GM18861 (cell line): ENCODE data around the gene SLC35F1.

Experiments
- ATAC-seq: cut with Tn5 transposase; IDR thresholded peaks from one replicate; pipeline ENCODE4 v1.9.1; 2021; ENCODE audit not compliant: unreplicated experiment

Gene SLC35F1

GRCh38 chr6:118186672-118187567 is 279.9 kb downstream of the SLC35F1 start:
- ATAC-seq: peak; percentile 49

- ATAC-seq: peak; percentile 39
Measured at GRCh38 chr6:118187568-118188164, 280.6 kb downstream of the SLC35F1 start.

- ATAC-seq: no peak
Measured at GRCh38 chr6:118188561-118188960, 281.5 kb downstream of the SLC35F1 start.

- ATAC-seq: no peak
Measured at GRCh38 chr6:118197539-118197938, 290.5 kb downstream of the SLC35F1 start.

- ATAC-seq: no peak
Measured at GRCh38 chr6:118198746-118199145, 291.7 kb downstream of the SLC35F1 start.

- ATAC-seq: no peak
Measured at GRCh38 chr6:118200160-118200559, 293.1 kb downstream of the SLC35F1 start.

- ATAC-seq: no peak
Measured at GRCh38 chr6:118202517-118202916, 295.5 kb downstream of the SLC35F1 start.

- no peak for ATAC-seq
Measured at GRCh38 chr6:118203545-118203944, 296.5 kb downstream of the SLC35F1 start.

- ATAC-seq: no peak
Measured at GRCh38 chr6:118206221-118206620, 299.2 kb downstream of the SLC35F1 start.

- no peak for ATAC-seq
Measured at GRCh38 chr6:118207947-118208346, 300.9 kb downstream of the SLC35F1 start.

GRCh38 chr6:118212451-118213173 is 305.5 kb downstream of the SLC35F1 start:
- ATAC-seq: no peak

GRCh38 chr6:118215269-118215668 is 308.2 kb downstream of the SLC35F1 start:
- no peak for ATAC-seq

GRCh38 chr6:118216751-118217150 is 309.7 kb downstream of the SLC35F1 start:
- no peak for ATAC-seq

GRCh38 chr6:118218156-118218555 is 311.1 kb downstream of the SLC35F1 start:
- ATAC-seq: no peak

GRCh38 chr6:118220429-118221128 is 313.5 kb downstream of the SLC35F1 start:
- ATAC-seq: no peak

- ATAC-seq: no peak
Measured at GRCh38 chr6:118223316-118223715, 316.3 kb downstream of the SLC35F1 start.

- no peak for ATAC-seq
Measured at GRCh38 chr6:118228886-118229285, 321.8 kb downstream of the SLC35F1 start.

- ATAC-seq: peak; percentile 51
Measured at GRCh38 chr6:118240878-118241528, 333.9 kb downstream of the SLC35F1 start.

GRCh38 chr6:118246406-118246805 is 339.3 kb downstream of the SLC35F1 start:
- no peak for ATAC-seq

GRCh38 chr6:118248171-118248570 is 341.1 kb downstream of the SLC35F1 start:
- ATAC-seq: no peak

- ATAC-seq: no peak
Measured at GRCh38 chr6:118249680-118250079, 342.6 kb downstream of the SLC35F1 start.
